Activated CD4-positive, alpha-beta T cell treated with anti-CD3 and anti-CD28 coated beads for 36 hours (primary cell): Measurements from ENCODE around the gene TMEM176A. TPM values are rescaled to one million over a fixed set of nuclear protein-coding genes. Genes with fewer than 3 reads are reported as not detected.

Source experiments
- ATAC-seq: fragments of 200-7000 bp; cut with Tn5 transposase; one replicate; pipeline ENCODE4 v1.10.0; 2021; ENCODE audit warnings: mild to moderate bottlenecking, moderate library complexity
- CTCF ChIA-PET: fragments of 350-600 bp; sonication (Branson Sonifier 250); formaldehyde crosslinking; loops from one replicate; lab custom pipeline; 2021; ENCODE audit warnings: antibody characterized with exemption; lab: Charles Lee
- POLR2A ChIA-PET: fragments of 350-600 bp; sonication (Branson Sonifier 250); formaldehyde crosslinking; loops from one replicate; lab custom pipeline; 2021; ENCODE audit warnings: antibody characterized with exemption, inconsistent platforms; lab: Charles Lee
- DNase-seq: peaks from one replicate; pipeline ENCODE4 v3.0.0-alpha.2; 2020
- H3K27ac Mint-ChIP-seq: one replicate; pipeline ENCODE4 v1.8.0; 2021; ENCODE audit warnings: mixed read lengths
- H3K27me3 Mint-ChIP-seq: one replicate; pipeline ENCODE4 v1.8.0; 2021; ENCODE audit warnings: mixed read lengths
- H3K36me3 Mint-ChIP-seq: one replicate; pipeline ENCODE4 v1.8.0; 2021; ENCODE audit warnings: low read depth, mixed read lengths
- H3K4me1 Mint-ChIP-seq: one replicate; pipeline ENCODE4 v1.8.0; 2021; ENCODE audit warnings: mixed read lengths
- H3K4me3 Mint-ChIP-seq: one replicate; pipeline ENCODE4 v1.8.0; 2021; ENCODE audit warnings: mild to moderate bottlenecking, moderate library complexity, mixed read lengths
- H3K9me3 Mint-ChIP-seq: one replicate; pipeline ENCODE4 v1.8.0; 2021; ENCODE audit warnings: low read depth, mixed read lengths
- intact Hi-C, 2 experiments: fragments of 100-400 bp; cut with DNase I in 1 of 2; cut with micrococcal nuclease in 1 of 2; formaldehyde crosslinking; loops; one replicate each; pipeline versions ENCODE4 v1.14.2 to v1.15.1; 2022 to 2024; cut with DNase I, micrococcal nuclease
- total RNA-seq, 2 experiments: library from RNA; stranded (reverse); gene quantifications; one replicate each; pipeline ENCODE4 v1.2.3, GENCODE V29; 2021

Gene TMEM176A
- total RNA-seq, 2 experiments from 2014 or later: not detected

- Mint-ChIP-seq H3K36me3 (no peaks in the 10 kb centered on the region), H3K4me3 (no peak overlapping the region), H3K27ac (no peak overlapping the region), H3K27me3 (peaks cover 15% of the 10 kb centered on the region), H3K9me3 (peaks cover 14% of the 10 kb centered on the region), H3K4me1 (no peaks in the 10 kb centered on the region)
- POLR2A ChIA-PET: no interaction called here
- CTCF ChIA-PET: no interaction called here
- DNase-seq (no peak), ATAC-seq (no peak)
- intact Hi-C loops: no loop called here
Observed at GRCh38 chr7:150820148-150820547, 19.6 kb downstream of the TMEM176A start.

GRCh38 chr7:150820578-150821198 lies 20.1 kb downstream of the TMEM176A start:
- H3K27ac Mint-ChIP-seq: no peak overlapping the region
- POLR2A ChIA-PET: no interaction called here
- H3K4me1 Mint-ChIP-seq: no peaks in the 10 kb centered on the region
- H3K4me3 Mint-ChIP-seq: no peak overlapping the region
- CTCF ChIA-PET: no interaction called here
- H3K27me3 Mint-ChIP-seq: peaks cover 15% of the 10 kb centered on the region
- no peaks in the 10 kb centered on the region for H3K36me3 Mint-ChIP-seq
- ATAC-seq (no peak), DNase-seq (no peak)
- H3K9me3 Mint-ChIP-seq: peaks cover 13% of the 10 kb centered on the region
- intact Hi-C loops: no loop called here

- intact Hi-C loops: no loop called here
- Mint-ChIP-seq H3K36me3 (no peaks in the 10 kb centered on the region), H3K27me3 (peaks cover 17% of the 10 kb centered on the region), H3K4me3 (no peak overlapping the region), H3K9me3 (peaks cover 10% of the 10 kb centered on the region), H3K4me1 (no peaks in the 10 kb centered on the region), H3K27ac (no peak overlapping the region)
- no peak for DNase-seq
- ChIA-PET CTCF (interaction anchor here (0.9 kb wide), 1 partner anchor 66 kb away, joined by 3 read pairs; no protein-coding TSS in a partner anchor), POLR2A (no interaction called here)
- ATAC-seq: no peak
Observed at GRCh38 chr7:150823043-150823442, 22.5 kb downstream of the TMEM176A start.

- Mint-ChIP-seq H3K9me3 (peaks cover 10% of the 10 kb centered on the region), H3K36me3 (no peaks in the 10 kb centered on the region), H3K27me3 (peaks cover 23% of the 10 kb centered on the region), H3K4me1 (no peaks in the 10 kb centered on the region), H3K4me3 (no peak overlapping the region), H3K27ac (no peak overlapping the region)
- ATAC-seq (no peak), DNase-seq (no peak)
- intact Hi-C loops: no loop called here
- ChIA-PET CTCF (interaction anchor here (0.9 kb wide), 1 partner anchor 66 kb away, joined by 3 read pairs; no protein-coding TSS in a partner anchor), POLR2A (no interaction called here)
Observed at GRCh38 chr7:150823484-150824126, 23.0 kb downstream of the TMEM176A start.

DNA sequence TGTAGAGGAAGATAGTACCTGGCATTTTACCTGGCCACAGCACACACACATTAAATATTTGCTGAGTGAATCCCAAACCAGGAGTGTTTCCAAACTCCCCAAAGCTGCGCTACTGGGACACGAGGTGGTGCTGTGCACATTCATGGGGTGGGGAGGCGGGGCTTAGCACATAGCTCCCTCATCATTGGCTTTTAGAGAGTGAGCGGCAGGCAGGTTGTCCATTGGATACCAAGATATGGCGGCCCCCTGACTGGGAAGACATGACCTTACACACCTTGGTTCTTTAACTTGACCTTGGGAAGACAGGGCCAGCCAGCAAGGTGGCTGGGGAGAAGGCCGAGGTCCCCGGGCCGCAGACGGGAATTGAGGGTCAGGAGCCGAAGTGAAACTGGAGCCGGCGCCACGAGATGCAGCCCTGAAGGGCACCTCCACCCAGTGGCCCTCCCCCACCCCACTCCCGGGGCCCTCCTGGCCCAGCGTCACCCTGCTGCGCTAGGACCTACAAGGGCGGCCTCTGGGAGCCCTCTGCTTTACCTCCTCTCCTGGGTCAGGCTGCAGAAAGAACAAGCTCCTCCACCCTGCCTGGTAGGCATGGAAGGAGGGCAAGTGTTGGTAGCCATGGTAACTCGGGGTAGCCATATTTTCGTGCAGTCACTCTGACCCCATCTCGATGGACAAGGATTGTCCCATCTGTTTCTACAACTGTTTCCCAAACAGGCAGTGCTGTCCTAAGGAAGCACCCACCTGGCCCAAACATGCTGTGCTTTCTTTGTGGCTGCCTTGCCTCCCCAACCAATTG lies 24.0 kb downstream of the TMEM176A start:
- Mint-ChIP-seq H3K4me3 (no peak overlapping the region), H3K27me3 (peaks cover 24% of the 10 kb centered on the region), H3K9me3 (peaks cover 10% of the 10 kb centered on the region), H3K4me1 (no peaks in the 10 kb centered on the region), H3K36me3 (no peaks in the 10 kb centered on the region), H3K27ac (no peak overlapping the region)
- POLR2A ChIA-PET: no interaction called here
- ATAC-seq (no peak), DNase-seq (no peak)
- intact Hi-C loops: loop anchor here in 1 of 2 experiments (5.0 kb wide), 1 partner anchor 1257 kb away; no protein-coding TSS in a partner anchor
- CTCF ChIA-PET: no interaction called here

DNA sequence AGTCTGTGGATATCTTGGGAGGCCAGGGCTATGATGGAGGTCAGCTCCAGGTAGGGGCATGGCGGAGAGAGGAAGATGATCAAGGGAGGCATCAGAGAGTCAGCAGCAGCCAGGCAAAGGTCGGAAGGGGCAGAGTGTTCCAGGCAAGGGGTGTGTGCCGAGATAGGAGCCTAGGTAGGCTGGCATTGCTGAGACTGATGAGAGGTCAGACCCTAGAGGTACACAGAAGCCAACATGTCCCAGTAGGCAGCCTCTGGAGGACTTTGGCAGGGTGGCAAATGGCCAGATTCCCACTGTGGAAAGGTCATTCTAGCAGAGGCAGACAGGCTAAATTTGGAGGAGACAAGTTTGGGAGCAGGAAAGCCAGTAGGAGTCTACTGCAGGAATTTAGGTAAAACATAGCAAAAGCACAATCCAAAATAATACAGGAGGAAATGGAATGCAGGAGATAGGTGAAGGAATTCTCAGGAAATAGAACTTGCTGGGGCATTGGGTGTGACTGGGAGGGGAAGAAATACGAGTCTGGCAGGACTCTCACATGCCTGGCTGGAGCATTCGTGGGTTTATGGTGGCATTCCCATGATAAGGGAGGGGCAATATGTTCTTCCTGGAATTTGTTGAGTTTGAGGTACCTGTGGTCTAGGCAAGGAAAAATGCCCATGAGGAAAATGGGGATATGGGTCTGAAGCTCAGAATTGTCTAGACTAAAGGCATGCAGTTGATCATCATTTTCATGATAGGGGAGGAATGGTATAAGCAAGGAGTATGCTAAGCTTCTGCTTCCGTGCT lies 25.7 kb downstream of the TMEM176A start:
- no peaks in the 10 kb centered on the region for H3K4me1 Mint-ChIP-seq
- no peaks in the 10 kb centered on the region for H3K36me3 Mint-ChIP-seq
- H3K27me3 Mint-ChIP-seq: peaks cover 28% of the 10 kb centered on the region
- ChIA-PET CTCF (interaction anchor here (0.7 kb wide), 1 partner anchor 48 kb away, joined by 3 read pairs; no protein-coding TSS in a partner anchor), POLR2A (no interaction called here)
- ATAC-seq: no peak
- no peak overlapping the region for H3K4me3 Mint-ChIP-seq
- DNase-seq: no peak
- H3K27ac Mint-ChIP-seq: no peak overlapping the region
- H3K9me3 Mint-ChIP-seq: peaks cover 8% of the 10 kb centered on the region
- intact Hi-C loops: loop anchor here in 1 of 2 experiments (5.0 kb wide), 1 partner anchor 1259 kb away; no protein-coding TSS in a partner anchor

- H3K27ac Mint-ChIP-seq: no peak overlapping the region
- ATAC-seq: no peak
- ChIA-PET CTCF (no interaction called here), POLR2A (no interaction called here)
- no peaks in the 10 kb centered on the region for H3K36me3 Mint-ChIP-seq
- intact Hi-C loops: loop anchor here in 1 of 2 experiments (5.0 kb wide), 1 partner anchor 1261 kb away; no protein-coding TSS in a partner anchor
- DNase-seq: no peak
- H3K9me3 Mint-ChIP-seq: no peaks in the 10 kb centered on the region
- no peaks in the 10 kb centered on the region for H3K4me1 Mint-ChIP-seq
- H3K27me3 Mint-ChIP-seq: peaks cover 33% of the 10 kb centered on the region
- H3K4me3 Mint-ChIP-seq: no peak overlapping the region
Observed at GRCh38 chr7:150828384-150828783, 27.8 kb downstream of the TMEM176A start.

- no peaks in the 10 kb centered on the region for H3K4me1 Mint-ChIP-seq
- DNase-seq: no peak
- ATAC-seq: no peak
- peaks cover 33% of the 10 kb centered on the region for H3K27me3 Mint-ChIP-seq
- ChIA-PET CTCF (interaction anchor here (0.6 kb wide), 1 partner anchor 1922 kb away, joined by 3 read pairs; no protein-coding TSS in a partner anchor), POLR2A (no interaction called here)
- no peak overlapping the region for H3K27ac Mint-ChIP-seq
- no peak overlapping the region for H3K4me3 Mint-ChIP-seq
- no peaks in the 10 kb centered on the region for H3K36me3 Mint-ChIP-seq
- intact Hi-C loops: loop anchor here in 1 of 2 experiments (5.0 kb wide), 1 partner anchor 1262 kb away; no protein-coding TSS in a partner anchor
- H3K9me3 Mint-ChIP-seq: no peaks in the 10 kb centered on the region
Observed at GRCh38 chr7:150829426-150829825, 28.9 kb downstream of the TMEM176A start.

GRCh38 chr7:150830937-150831336 lies 30.4 kb downstream of the TMEM176A start:
- no peak for ATAC-seq
- no peaks in the 10 kb centered on the region for H3K4me1 Mint-ChIP-seq

DNA sequence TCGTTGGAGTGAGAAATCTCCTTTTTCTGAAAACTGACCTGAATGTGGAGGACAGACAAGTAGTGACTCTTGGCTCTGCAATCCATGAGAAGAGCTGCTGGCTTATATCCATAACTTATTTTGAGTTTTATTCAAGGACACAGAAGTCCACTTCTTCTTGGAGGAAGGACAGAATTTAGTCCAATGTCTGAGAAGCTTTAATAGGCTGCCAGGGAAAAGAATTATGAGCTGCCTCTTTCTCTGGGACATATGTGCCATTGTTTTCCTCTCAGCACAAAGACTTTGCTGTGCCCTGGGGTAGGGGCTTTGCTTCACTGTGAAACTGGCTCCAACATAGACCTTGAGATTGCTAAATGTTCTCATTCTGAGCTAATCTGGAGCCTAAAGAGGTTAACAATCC lies 31.3 kb downstream of the TMEM176A start:
- CTCF ChIA-PET: interaction anchor here (1.2 kb wide), 1 partner anchor 383 kb away, joined by 5 read pairs; no protein-coding TSS in a partner anchor
- intact Hi-C loops: no loop called here
- H3K27me3 Mint-ChIP-seq: peaks cover 28% of the 10 kb centered on the region
- no peaks in the 10 kb centered on the region for H3K36me3 Mint-ChIP-seq
- no peak overlapping the region for H3K27ac Mint-ChIP-seq
- no peak overlapping the region for H3K4me3 Mint-ChIP-seq
- POLR2A ChIA-PET: no interaction called here
- DNase-seq (no peak), ATAC-seq (no peak)
- H3K9me3 Mint-ChIP-seq: no peaks in the 10 kb centered on the region
- H3K4me1 Mint-ChIP-seq: no peaks in the 10 kb centered on the region

More at GRCh38 chr7:150830937-150831336, 30.4 kb downstream of the TMEM176A start:
- no peak for DNase-seq
- POLR2A ChIA-PET: no interaction called here
- CTCF ChIA-PET: no interaction called here
- H3K27me3 Mint-ChIP-seq: peaks cover 30% of the 10 kb centered on the region
- H3K36me3 Mint-ChIP-seq: no peaks in the 10 kb centered on the region
- no peak overlapping the region for H3K4me3 Mint-ChIP-seq
- no peaks in the 10 kb centered on the region for H3K9me3 Mint-ChIP-seq
- no peak overlapping the region for H3K27ac Mint-ChIP-seq
- intact Hi-C loops: no loop called here

- intact Hi-C loops: no loop called here
- CTCF ChIA-PET: interaction anchor here (1.6 kb wide), 1 partner anchor 56 kb away, joined by 5 read pairs; no protein-coding TSS in a partner anchor
- no peak overlapping the region for H3K4me3 Mint-ChIP-seq
- H3K27me3 Mint-ChIP-seq: peaks cover 17% of the 10 kb centered on the region
- ATAC-seq (no peak), DNase-seq (no peak)
- POLR2A ChIA-PET: no interaction called here
- no peaks in the 10 kb centered on the region for H3K9me3 Mint-ChIP-seq
- no peaks in the 10 kb centered on the region for H3K36me3 Mint-ChIP-seq
- H3K4me1 Mint-ChIP-seq: no peaks in the 10 kb centered on the region
- H3K27ac Mint-ChIP-seq: no peak overlapping the region
Observed at GRCh38 chr7:150835019-150835418, 34.5 kb downstream of the TMEM176A start.
